Astrocyte (in vitro differentiated cells and primary cell): ENCODE measurements around the gene DDX47. TPM values are rescaled to one million over a fixed set of nuclear protein-coding genes. Genes with fewer than 3 reads are reported as not detected.

Experiments
- DNase-seq: peaks from one replicate; pipeline ENCODE4 v3.0.0-alpha.2; 2010; ENCODE audit warnings: low read depth
- FAIRE-seq: peaks from 2 replicates; lab custom pipeline; 2011; peaks lifted over from hg19 to GRCh38; lab: Jason Lieb, UNC
- H2AFZ ChIP-seq: 2 replicates; pipeline ENCODE4 v1.6.0; 2012; ENCODE audit warnings: low read depth, low read length, inconsistent platforms
- H3K27ac ChIP-seq: 2 replicates; pipeline ENCODE4 v1.5.1; 2011; ENCODE audit warnings: low read depth, low read length, inconsistent platforms
- H3K27me3 ChIP-seq: 2 replicates; pipeline ENCODE4 v1.6.0; 2011; ENCODE audit warnings: low read length, inconsistent platforms; ENCODE audit not compliant: insufficient read depth
- H3K36me3 ChIP-seq: 2 replicates; pipeline ENCODE4 v1.5.1; 2011; ENCODE audit warnings: low read length, inconsistent platforms; ENCODE audit not compliant: insufficient read depth
- H3K4me1 ChIP-seq: 2 replicates; pipeline ENCODE4 v1.5.1; 2011; ENCODE audit warnings: low read length, inconsistent platforms; ENCODE audit not compliant: insufficient read depth
- H3K4me2 ChIP-seq: 2 replicates; pipeline ENCODE4 v1.6.0; 2012; ENCODE audit warnings: low read length, inconsistent platforms
- H3K4me3 ChIP-seq: 2 replicates; pipeline ENCODE4 v1.5.1; 2011; ENCODE audit warnings: low read depth, mild to moderate bottlenecking, low read length, inconsistent platforms; ENCODE audit not compliant: insufficient read depth
- H3K79me2 ChIP-seq: 2 replicates; pipeline ENCODE4 v1.6.0; 2012; ENCODE audit warnings: mild to moderate bottlenecking, low read length, inconsistent platforms; ENCODE audit not compliant: insufficient read depth
- H3K9ac ChIP-seq: 2 replicates; pipeline ENCODE4 v1.6.0; 2012; ENCODE audit warnings: mild to moderate bottlenecking, low read length, inconsistent platforms
- H3K9me3 ChIP-seq: 2 replicates; pipeline ENCODE4 v1.5.1; 2012; ENCODE audit warnings: low read depth, mild to moderate bottlenecking, low read length, inconsistent platforms; ENCODE audit not compliant: insufficient read depth
- H4K20me1 ChIP-seq: 2 replicates; pipeline ENCODE4 v1.6.0; 2012; ENCODE audit warnings: low read length, inconsistent platforms; ENCODE audit not compliant: insufficient read depth
- H3K27ac Mint-ChIP-seq: one replicate; pipeline ENCODE4 v1.8.0; 2021; ENCODE audit warnings: mild to moderate bottlenecking, mixed read lengths; ENCODE audit not compliant: unreplicated experiment
- H3K27me3 Mint-ChIP-seq: one replicate; pipeline ENCODE4 v1.8.0; 2021; ENCODE audit warnings: low read depth, mixed read lengths; ENCODE audit not compliant: unreplicated experiment
- H3K36me3 Mint-ChIP-seq: one replicate; pipeline ENCODE4 v1.8.0; 2021; ENCODE audit warnings: low read depth, mixed read lengths; ENCODE audit not compliant: unreplicated experiment
- H3K4me1 Mint-ChIP-seq: one replicate; pipeline ENCODE4 v1.8.0; 2021; ENCODE audit warnings: low read depth, mixed read lengths; ENCODE audit not compliant: unreplicated experiment
- H3K4me3 Mint-ChIP-seq: one replicate; pipeline ENCODE4 v1.8.0; 2021; ENCODE audit warnings: mild to moderate bottlenecking, moderate library complexity, mixed read lengths; ENCODE audit not compliant: unreplicated experiment
- H3K9me3 Mint-ChIP-seq: one replicate; pipeline ENCODE4 v1.8.0; 2021; ENCODE audit warnings: mild to moderate bottlenecking, mixed read lengths; ENCODE audit not compliant: unreplicated experiment
- CTCF ChIP-seq: IDR thresholded peaks from 2 replicates; pipeline ENCODE4 v1.5.1; 2011; ENCODE audit warnings: low read depth, mild to moderate bottlenecking, inconsistent platforms, low read length, moderate library complexity; ENCODE audit not compliant: insufficient read depth
- EZH2 ChIP-seq: IDR thresholded peaks from 2 replicates; pipeline ENCODE4 v1.6.1; 2012; ENCODE audit warnings: mild to moderate bottlenecking, low read length, inconsistent platforms; ENCODE audit not compliant: insufficient read depth
- total RNA-seq: library from RNA; stranded (reverse); gene quantifications from 2 replicates; pipeline ENCODE4 v1.2.1, GENCODE V29; 2021

The DDX47 gene
- total RNA-seq, 1 donor from 2014 or later = 62.1 TPM

- no peaks in the 10 kb centered on the region for H4K20me1 ChIP-seq
- H3K9me3 Mint-ChIP-seq = peaks cover 6% of the 10 kb centered on the region
- H3K4me1 Mint-ChIP-seq = peaks cover 7% of the 10 kb centered on the region
- no peak for TF ChIP-seq EZH2
- no peak for TF ChIP-seq CTCF
- H3K27me3 ChIP-seq = no peaks in the 10 kb centered on the region
- no peak overlapping the region for H2AFZ ChIP-seq
- H3K4me3 ChIP-seq = no peak overlapping the region
- no peaks in the 10 kb centered on the region for H3K36me3 ChIP-seq
- DNase-seq = no peak
- peaks cover 3% of the 10 kb centered on the region for H3K27me3 Mint-ChIP-seq
- no peak overlapping the region for H3K9ac ChIP-seq
- H3K4me2 ChIP-seq = no peak overlapping the region
- FAIRE-seq = no peak
- no peak overlapping the region for H3K27ac Mint-ChIP-seq
- no peaks in the 10 kb centered on the region for H3K9me3 ChIP-seq
- H3K36me3 Mint-ChIP-seq = no peaks in the 10 kb centered on the region
- peaks cover 30% of the 10 kb centered on the region for H3K4me1 ChIP-seq
- H3K27ac ChIP-seq = no peak overlapping the region
- H3K79me2 ChIP-seq = peaks cover 9% of the 10 kb centered on the region
- H3K4me3 Mint-ChIP-seq = no peak overlapping the region
These were observed 29.0 kb upstream of the DDX47 start for GRCh38 chr12:12784116-12784515.

GRCh38 chr12:12784911-12785814 is 28.0 kb upstream of the DDX47 start, which contains the start of gene APOLD1:
APOLD1 (plus strand) TSS chr12:12785659; CDS start chr12:12785692, 33 bp downstream.
- peaks cover 9% of the 10 kb centered on the region for H3K79me2 ChIP-seq
- peak within 1 kb of the TSS; percentile 97 for H2AFZ ChIP-seq
- no peak within 1 kb of the TSS for H3K27ac Mint-ChIP-seq
- no peak for FAIRE-seq
- peak within 1 kb of the TSS; percentile 67 for H3K4me3 Mint-ChIP-seq
- peaks cover 23% of the 10 kb centered on the region for H3K4me1 ChIP-seq
- peaks cover 6% of the 10 kb centered on the region for H3K9me3 Mint-ChIP-seq
- H4K20me1 ChIP-seq = no peaks in the 10 kb centered on the region
- peak within 1 kb of the TSS; percentile 64 for H3K4me3 ChIP-seq
- TF ChIP-seq CTCF = no peak
- TF ChIP-seq EZH2 = no peak
- no peak for DNase-seq
- no peaks in the 10 kb centered on the region for H3K27me3 ChIP-seq
- H3K9me3 ChIP-seq = no peaks in the 10 kb centered on the region
- H3K36me3 Mint-ChIP-seq = no peaks in the 10 kb centered on the region
- H3K4me1 Mint-ChIP-seq = peaks cover 3% of the 10 kb centered on the region
- peak within 1 kb of the TSS; percentile 90 for H3K4me2 ChIP-seq
- peak within 1 kb of the TSS; percentile 86 for H3K9ac ChIP-seq
- H3K27me3 Mint-ChIP-seq = peaks cover 3% of the 10 kb centered on the region
- H3K27ac ChIP-seq = peak within 1 kb of the TSS; percentile 84
- H3K36me3 ChIP-seq = no peaks in the 10 kb centered on the region

- peak overlapping the region; percentile 97 for H2AFZ ChIP-seq
- H3K4me2 ChIP-seq = peak overlapping the region; percentile 90
- FAIRE-seq (no peak), DNase-seq (no peak)
- TF ChIP-seq CTCF = no peak
- TF ChIP-seq EZH2 = no peak
- H3K4me3 Mint-ChIP-seq = peak overlapping the region; percentile 67
- no peaks in the 10 kb centered on the region for H3K36me3 Mint-ChIP-seq
- peaks cover 4% of the 10 kb centered on the region for H3K4me1 Mint-ChIP-seq
- H4K20me1 ChIP-seq = no peaks in the 10 kb centered on the region
- H3K36me3 ChIP-seq = no peaks in the 10 kb centered on the region
- peak overlapping the region; percentile 64 for H3K4me3 ChIP-seq
- H3K9me3 ChIP-seq = no peaks in the 10 kb centered on the region
- H3K4me1 ChIP-seq = peaks cover 23% of the 10 kb centered on the region
- peak overlapping the region; percentile 84 for H3K27ac ChIP-seq
- H3K9me3 Mint-ChIP-seq = peaks cover 6% of the 10 kb centered on the region
- peak overlapping the region; percentile 86 for H3K9ac ChIP-seq
- H3K79me2 ChIP-seq = peaks cover 9% of the 10 kb centered on the region
- peaks cover 3% of the 10 kb centered on the region for H3K27me3 Mint-ChIP-seq
- H3K27ac Mint-ChIP-seq = no peak overlapping the region
- H3K27me3 ChIP-seq = no peaks in the 10 kb centered on the region
These were observed 26.8 kb upstream of the DDX47 start for GRCh38 chr12:12786351-12786705.
